NCI-H774 (cell line): Measurements from ENCODE around the gene BNC2.

Experiments used
- DNase-seq: peaks from one replicate; lab custom pipeline; 2025; lab: John Stamatoyannopoulos, UW

Gene BNC2

GRCh38 chr9:16869882-16870595, 431 bp downstream of the BNC2 start:
- no peak for DNase-seq

- DNase-seq: no peak
Measured at GRCh38 chr9:16869131-16869881, 1.2 kb downstream of the BNC2 start.

- DNase-seq: no peak
Measured at GRCh38 chr9:16868701-16869100, 1.8 kb downstream of the BNC2 start.

GRCh38 chr9:16867576-16868311, 2.7 kb downstream of the BNC2 start:
- no peak for DNase-seq

GRCh38 chr9:16866587-16866986, 3.9 kb downstream of the BNC2 start:
- DNase-seq: no peak

- no peak for DNase-seq
Measured at GRCh38 chr9:16864649-16865434, 5.6 kb downstream of the BNC2 start.

- DNase-seq: no peak
Measured at GRCh38 chr9:16848179-16848578, 22.3 kb downstream of the BNC2 start.

- DNase-seq: no peak
Measured at GRCh38 chr9:16846986-16847385, 23.5 kb downstream of the BNC2 start.

GRCh38 chr9:16846367-16846766, 24.1 kb downstream of the BNC2 start:
- no peak for DNase-seq

GRCh38 chr9:16834817-16835216, 35.7 kb downstream of the BNC2 start:
- no peak for DNase-seq

- no peak for DNase-seq
Measured at GRCh38 chr9:16833296-16833835, 37.1 kb downstream of the BNC2 start.

GRCh38 chr9:16832101-16832500, 38.4 kb downstream of the BNC2 start:
- DNase-seq: no peak

- no peak for DNase-seq
Measured at GRCh38 chr9:16830806-16831205, 39.7 kb downstream of the BNC2 start.

GRCh38 chr9:16828340-16829281, 41.9 kb downstream of the BNC2 start:
- no peak for DNase-seq

- no peak for DNase-seq
Measured at GRCh38 chr9:16825971-16826625, 44.4 kb downstream of the BNC2 start.

- no peak for DNase-seq
Measured at GRCh38 chr9:16825331-16825725, 45.1 kb downstream of the BNC2 start.

- DNase-seq: no peak
Measured at GRCh38 chr9:16824545-16825330, 45.7 kb downstream of the BNC2 start.

- DNase-seq: no peak
Measured at GRCh38 chr9:16823906-16824305, 46.6 kb downstream of the BNC2 start.

GRCh38 chr9:16821344-16821743, 49.1 kb downstream of the BNC2 start:
- no peak for DNase-seq
